Central memory CD8-positive, alpha-beta T cell (primary cell): ENCODE measurements around the gene IQCK.

Source experiments
- ATAC-seq: fragments of 150-1000 bp; cut with Tn5 transposase; replicated peaks from 2 replicates; pipeline ENCODE4 v1.10.0; 2022; ENCODE audit warnings: mild to moderate bottlenecking, moderate FRiP score, moderate number of reproducible peaks; ENCODE audit not compliant: poor library complexity, severe bottlenecking; ENCODE audit errors: extremely low read depth
- DNase-seq, 2 donors: peaks; one replicate each; pipeline ENCODE4 v3.0.0; 2021; ENCODE audit warnings: low spot score in 2 of 2
- H3K27ac Mint-ChIP-seq: one replicate; pipeline ENCODE4 v1.8.0; 2022; ENCODE audit warnings: low read depth, mild to moderate bottlenecking, moderate library complexity, mixed read lengths
- H3K27me3 Mint-ChIP-seq: one replicate; pipeline ENCODE4 v1.8.0; 2022; ENCODE audit warnings: mixed read lengths
- H3K36me3 Mint-ChIP-seq: one replicate; pipeline ENCODE4 v1.8.0; 2022; ENCODE audit warnings: mild to moderate bottlenecking, moderate library complexity, mixed read lengths; ENCODE audit not compliant: insufficient read depth
- H3K4me1 Mint-ChIP-seq: one replicate; pipeline ENCODE4 v1.8.0; 2022; ENCODE audit warnings: mixed read lengths
- H3K4me3 Mint-ChIP-seq: one replicate; pipeline ENCODE4 v1.8.0; 2022; ENCODE audit warnings: mild to moderate bottlenecking, moderate library complexity, mixed read lengths
- H3K9me3 Mint-ChIP-seq: one replicate; pipeline ENCODE4 v1.8.0; 2022; ENCODE audit warnings: mixed read lengths

Gene IQCK

DNA sequence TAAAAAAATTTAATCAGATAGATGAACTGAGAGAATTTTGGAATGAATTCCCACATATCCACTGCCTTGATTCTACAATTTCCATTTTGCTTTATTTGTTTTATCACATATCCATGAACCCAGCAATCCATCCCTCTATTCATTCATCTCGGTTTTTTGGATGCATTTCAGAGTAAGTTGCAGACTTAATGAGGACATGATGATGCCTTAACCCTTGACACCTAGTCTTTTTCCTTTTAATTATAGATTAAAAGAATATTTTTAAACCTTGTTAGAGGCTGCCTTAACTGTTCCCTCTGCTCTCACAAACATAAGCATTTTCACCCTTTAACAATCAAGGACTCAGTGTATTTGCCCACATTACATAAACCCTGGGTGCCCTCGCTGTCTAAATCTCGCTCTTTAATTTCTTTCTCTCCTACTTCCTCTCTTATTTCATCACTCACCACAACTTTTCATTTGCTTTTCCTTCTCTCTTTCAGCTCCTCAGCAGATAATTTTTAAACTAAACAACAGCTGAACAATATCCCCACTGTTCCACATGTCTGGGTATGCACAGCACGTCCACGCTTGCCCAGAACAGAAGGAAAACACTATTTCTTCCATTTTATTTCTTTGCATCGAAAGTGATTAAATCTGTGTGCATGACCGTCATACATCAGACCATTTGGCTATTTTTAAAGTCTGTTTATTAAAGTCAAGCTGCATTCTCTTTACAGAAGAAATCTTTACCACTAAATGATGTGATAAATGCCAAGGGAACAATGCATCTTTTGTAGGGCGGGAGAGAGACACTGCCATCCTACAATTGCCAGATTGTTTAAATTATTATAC, 39.9 kb downstream of the IQCK start:
- Mint-ChIP-seq H3K4me3 (no peak overlapping the region), H3K27me3 (no peaks in the 10 kb centered on the region), H3K4me1 (no peaks in the 10 kb centered on the region), H3K9me3 (no peaks in the 10 kb centered on the region), H3K27ac (no peak overlapping the region), H3K36me3 (peaks cover 1% of the 10 kb centered on the region)
- no peak for DNase-seq
- no peak for ATAC-seq

DNA sequence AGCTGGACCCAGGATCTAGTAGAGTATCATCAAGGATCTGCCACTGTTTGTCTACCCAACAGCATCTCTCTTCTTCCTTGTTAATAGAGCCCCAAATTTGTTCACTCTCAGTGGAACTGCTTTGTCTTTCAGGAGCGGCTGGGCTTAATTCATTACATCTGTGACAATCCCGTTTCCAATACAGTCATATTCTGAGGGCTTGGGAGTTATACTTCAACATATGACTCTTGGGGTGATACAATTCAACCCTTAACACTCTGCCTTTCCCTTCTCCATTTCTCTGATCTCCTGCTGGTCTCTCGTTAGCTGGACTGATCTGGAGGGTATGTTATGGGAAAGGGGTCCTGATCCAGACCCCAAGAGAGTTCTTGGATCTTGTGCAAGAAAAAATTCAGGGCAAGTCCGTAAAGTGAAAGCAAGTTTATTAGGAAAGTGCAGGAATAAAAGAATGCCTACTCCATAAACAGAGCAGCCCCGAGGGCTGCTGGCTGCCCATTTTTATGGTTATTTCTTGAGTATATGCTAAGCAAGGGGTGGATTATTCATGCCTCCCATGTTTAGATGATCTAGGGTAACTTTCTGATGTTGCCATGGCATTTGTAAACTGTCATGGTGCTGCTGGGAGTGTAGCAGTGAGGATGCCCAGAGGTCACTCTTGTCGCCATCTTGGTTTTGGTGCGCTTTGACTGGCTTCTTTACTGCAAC, 42.4 kb downstream of the IQCK start:
- H3K4me1 Mint-ChIP-seq, result no peaks in the 10 kb centered on the region
- peaks cover 1% of the 10 kb centered on the region for H3K36me3 Mint-ChIP-seq
- no peaks in the 10 kb centered on the region for H3K9me3 Mint-ChIP-seq
- H3K27ac Mint-ChIP-seq, result no peak overlapping the region
- DNase-seq (no peak), ATAC-seq (no peak)
- H3K4me3 Mint-ChIP-seq, result no peak overlapping the region
- H3K27me3 Mint-ChIP-seq, result no peaks in the 10 kb centered on the region

DNA sequence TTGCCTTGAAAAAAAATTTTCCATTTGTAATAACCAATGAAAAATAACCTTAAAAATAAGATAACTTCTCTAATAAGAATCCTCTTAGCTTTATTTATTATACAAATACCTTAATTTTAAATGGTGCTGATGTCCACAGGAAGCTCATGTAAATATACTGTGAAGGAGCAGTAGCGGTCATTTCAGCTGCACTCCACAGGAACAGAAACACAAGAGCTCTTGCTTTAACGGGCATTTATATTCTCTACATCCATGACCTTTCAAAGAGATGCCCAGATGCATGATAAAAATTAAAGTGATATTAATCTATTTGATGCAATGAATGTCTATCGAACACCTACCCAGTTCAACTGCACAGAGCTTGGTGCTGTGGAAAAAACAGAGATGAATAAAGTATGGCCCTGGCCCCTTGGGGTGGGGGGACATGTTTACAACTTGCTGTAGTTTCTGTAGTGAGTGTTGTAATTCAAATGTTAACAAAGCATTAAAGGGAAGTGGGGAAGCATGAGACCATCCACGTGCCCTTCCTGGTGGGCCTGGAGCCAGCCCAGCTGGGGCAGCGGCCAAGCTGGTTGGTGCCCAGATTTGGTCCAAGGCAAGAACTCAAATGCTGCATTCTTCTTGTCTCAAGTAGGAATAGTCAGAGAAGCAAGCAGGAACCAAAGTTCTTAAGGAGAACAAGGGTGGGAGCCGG, 47.9 kb downstream of the IQCK start:
- Mint-ChIP-seq H3K4me1 (no peaks in the 10 kb centered on the region), H3K4me3 (no peak overlapping the region), H3K36me3 (no peaks in the 10 kb centered on the region), H3K9me3 (peaks cover 14% of the 10 kb centered on the region), H3K27me3 (no peaks in the 10 kb centered on the region), H3K27ac (no peak overlapping the region)
- ATAC-seq (no peak), DNase-seq (no peak)

DNA sequence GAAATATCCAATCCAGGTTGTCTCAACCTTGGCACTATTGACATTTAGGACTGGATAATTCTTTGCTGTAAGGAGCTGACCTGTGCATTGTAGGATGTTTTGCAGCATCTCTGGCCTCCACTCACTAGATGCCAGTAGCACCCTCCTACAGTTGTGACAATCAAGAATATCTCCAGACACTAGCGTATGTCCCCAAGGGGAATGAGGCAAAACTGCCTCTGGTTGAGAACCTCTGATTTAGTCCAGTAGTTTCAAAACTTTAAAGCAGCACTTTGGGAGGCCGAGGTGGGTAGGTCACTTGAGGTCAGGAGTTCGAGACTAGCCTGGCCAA, 48.4 kb downstream of the IQCK start:
- H3K9me3 Mint-ChIP-seq, result peaks cover 14% of the 10 kb centered on the region
- no peaks in the 10 kb centered on the region for H3K36me3 Mint-ChIP-seq
- H3K4me3 Mint-ChIP-seq, result no peak overlapping the region
- ATAC-seq (no peak), DNase-seq (no peak)
- no peaks in the 10 kb centered on the region for H3K27me3 Mint-ChIP-seq
- no peaks in the 10 kb centered on the region for H3K4me1 Mint-ChIP-seq
- H3K27ac Mint-ChIP-seq, result no peak overlapping the region

DNA sequence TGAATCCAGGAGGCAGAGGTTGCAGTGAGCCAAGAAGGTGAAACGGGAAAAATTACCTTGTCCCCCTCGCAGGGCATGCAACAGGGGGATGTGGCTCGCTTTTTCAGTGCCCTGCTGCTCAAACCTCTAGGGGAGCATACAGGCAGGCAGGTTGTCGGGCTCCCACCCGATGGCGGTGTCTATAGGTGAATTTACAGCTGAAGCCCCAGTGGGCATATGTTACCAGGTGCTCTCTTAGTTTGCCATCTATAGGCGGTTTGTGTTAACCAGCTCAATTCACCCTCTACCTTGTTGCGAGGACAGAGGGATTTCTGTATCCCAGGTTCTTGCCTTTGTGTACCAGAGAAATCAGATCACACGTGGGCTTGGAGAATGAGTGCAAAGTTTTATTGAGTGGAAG, 48.9 kb downstream of the IQCK start:
- no peaks in the 10 kb centered on the region for H3K36me3 Mint-ChIP-seq
- H3K4me1 Mint-ChIP-seq, result no peaks in the 10 kb centered on the region
- ATAC-seq (no peak), DNase-seq (no peak)
- H3K9me3 Mint-ChIP-seq, result peaks cover 14% of the 10 kb centered on the region
- H3K27me3 Mint-ChIP-seq, result no peaks in the 10 kb centered on the region
- no peak overlapping the region for H3K27ac Mint-ChIP-seq
- H3K4me3 Mint-ChIP-seq, result no peak overlapping the region

DNA sequence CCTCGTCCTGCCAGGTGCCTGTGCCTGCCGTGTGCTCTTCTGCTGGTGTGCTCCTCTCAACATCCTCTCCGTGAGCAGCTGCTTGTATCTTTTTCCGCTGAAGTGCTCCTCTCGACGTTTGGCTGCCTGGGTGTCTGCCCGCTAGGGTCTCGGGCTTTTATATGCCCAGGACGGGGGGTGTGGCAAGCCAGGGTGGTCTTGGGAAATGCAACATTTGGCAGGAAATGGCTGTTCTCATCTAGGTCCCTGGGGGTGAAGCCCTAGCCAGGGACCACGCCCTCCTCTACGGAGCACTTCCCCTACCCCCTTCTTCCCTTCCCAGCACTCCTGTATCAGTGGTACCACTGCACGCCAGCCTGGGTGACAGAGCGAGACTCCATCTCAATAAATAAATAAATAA, 49.4 kb downstream of the IQCK start:
- ATAC-seq, result no peak
- Mint-ChIP-seq H3K27ac (no peak overlapping the region), H3K27me3 (no peaks in the 10 kb centered on the region)

DNA sequence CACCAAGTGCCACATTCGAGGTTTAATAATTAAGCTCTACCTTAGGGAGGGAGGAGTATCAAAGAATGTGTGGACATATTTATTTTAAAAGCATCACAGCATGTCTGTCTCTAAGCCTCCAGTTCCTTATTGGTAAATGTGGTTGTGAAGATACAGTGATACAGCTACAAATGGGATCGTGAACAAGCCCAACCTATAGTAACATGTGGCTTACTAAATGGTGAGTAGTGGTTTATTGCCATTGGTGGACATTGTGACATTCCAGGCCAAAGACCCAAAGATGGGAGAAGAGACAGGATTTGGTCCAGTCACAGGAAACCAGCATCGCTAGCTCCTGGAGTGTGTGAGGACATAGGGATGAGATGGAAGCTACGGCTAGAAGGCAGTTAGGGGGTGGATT, 51.2 kb downstream of the IQCK start:
- Mint-ChIP-seq H3K4me1 (no peaks in the 10 kb centered on the region), H3K4me3 (no peak overlapping the region), H3K36me3 (no peaks in the 10 kb centered on the region), H3K27ac (no peak overlapping the region), H3K27me3 (no peaks in the 10 kb centered on the region), H3K9me3 (peaks cover 14% of the 10 kb centered on the region)
- DNase-seq, result no peak
- ATAC-seq, result no peak

More for the DNA sequence above, 49.4 kb downstream of the IQCK start:
- DNase-seq, result no peak
- Mint-ChIP-seq H3K4me3 (no peak overlapping the region), H3K4me1 (no peaks in the 10 kb centered on the region), H3K9me3 (peaks cover 14% of the 10 kb centered on the region), H3K36me3 (no peaks in the 10 kb centered on the region)

DNA sequence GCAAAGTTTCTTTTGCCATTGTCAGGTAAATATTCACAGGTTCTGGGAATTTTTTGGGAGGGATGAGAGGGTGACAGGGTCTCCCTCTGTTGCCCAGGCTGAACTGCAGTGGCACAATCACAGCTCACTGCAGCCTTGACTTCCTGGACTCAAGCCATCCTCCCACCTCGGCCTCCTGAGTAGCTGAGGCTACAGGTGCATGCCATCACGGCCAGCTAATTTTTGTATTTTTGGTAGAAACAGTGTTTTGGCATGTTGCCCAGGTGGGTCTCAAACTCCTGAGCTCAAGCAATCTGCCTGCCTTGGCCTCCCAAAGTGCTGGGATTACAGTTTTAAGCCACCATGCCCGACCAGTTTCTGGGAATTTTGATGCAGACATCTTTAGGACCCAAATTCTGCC, 53.0 kb downstream of the IQCK start:
- no peaks in the 10 kb centered on the region for H3K4me1 Mint-ChIP-seq
- H3K27ac Mint-ChIP-seq, result no peak overlapping the region
- no peak for ATAC-seq
- no peaks in the 10 kb centered on the region for H3K27me3 Mint-ChIP-seq
- no peaks in the 10 kb centered on the region for H3K36me3 Mint-ChIP-seq
- no peak for DNase-seq
- peaks cover 14% of the 10 kb centered on the region for H3K9me3 Mint-ChIP-seq
- H3K4me3 Mint-ChIP-seq, result no peak overlapping the region

DNA sequence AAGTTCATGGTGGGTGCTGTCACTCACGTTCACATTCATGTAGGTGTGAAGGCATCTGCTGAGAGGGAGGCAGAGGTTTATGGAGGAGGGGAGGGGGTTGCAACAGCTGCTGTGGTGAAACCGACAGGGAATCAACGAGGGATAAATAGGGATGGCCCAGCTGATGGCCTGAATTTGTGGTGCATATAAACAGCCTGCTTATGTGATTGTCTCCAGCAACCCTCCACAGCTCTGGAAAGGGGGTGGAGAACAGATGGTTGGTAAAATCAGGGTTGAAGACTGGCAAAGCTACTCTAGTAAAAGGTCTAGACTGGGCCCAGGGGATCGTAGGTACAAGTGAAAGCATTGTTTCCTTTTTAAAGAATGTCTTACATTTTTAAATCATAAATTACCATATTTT, 53.7 kb downstream of the IQCK start:
- DNase-seq, result no peak
- no peak for ATAC-seq
- no peaks in the 10 kb centered on the region for H3K36me3 Mint-ChIP-seq
- H3K9me3 Mint-ChIP-seq, result peaks cover 14% of the 10 kb centered on the region
- no peak overlapping the region for H3K4me3 Mint-ChIP-seq
- no peaks in the 10 kb centered on the region for H3K4me1 Mint-ChIP-seq
- no peaks in the 10 kb centered on the region for H3K27me3 Mint-ChIP-seq
- no peak overlapping the region for H3K27ac Mint-ChIP-seq

DNA sequence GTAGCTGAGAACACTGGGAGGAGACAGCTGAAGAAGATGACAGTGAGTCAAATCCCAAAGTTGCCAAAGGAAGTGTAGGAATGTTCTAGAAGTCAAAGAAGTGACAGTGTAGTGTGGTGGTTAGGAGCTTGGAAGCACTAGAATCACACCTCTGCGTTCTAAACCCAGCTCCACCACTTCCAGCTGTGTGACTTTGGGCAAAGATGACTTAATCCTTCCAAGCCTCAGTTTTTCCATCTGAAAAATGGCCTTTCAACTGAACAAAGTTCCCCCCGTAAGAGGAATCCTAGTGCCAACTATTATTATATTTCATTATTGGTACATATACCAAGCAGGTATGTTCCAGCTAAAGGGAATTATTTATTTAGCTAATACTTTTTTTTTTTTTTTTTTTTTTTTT, 56.0 kb downstream of the IQCK start:
- no peaks in the 10 kb centered on the region for H3K27me3 Mint-ChIP-seq
- ATAC-seq (no peak), DNase-seq (no peak)
- no peak overlapping the region for H3K4me3 Mint-ChIP-seq
- H3K9me3 Mint-ChIP-seq, result peaks cover 9% of the 10 kb centered on the region
- H3K36me3 Mint-ChIP-seq, result no peaks in the 10 kb centered on the region
- H3K4me1 Mint-ChIP-seq, result no peaks in the 10 kb centered on the region
- no peak overlapping the region for H3K27ac Mint-ChIP-seq

DNA sequence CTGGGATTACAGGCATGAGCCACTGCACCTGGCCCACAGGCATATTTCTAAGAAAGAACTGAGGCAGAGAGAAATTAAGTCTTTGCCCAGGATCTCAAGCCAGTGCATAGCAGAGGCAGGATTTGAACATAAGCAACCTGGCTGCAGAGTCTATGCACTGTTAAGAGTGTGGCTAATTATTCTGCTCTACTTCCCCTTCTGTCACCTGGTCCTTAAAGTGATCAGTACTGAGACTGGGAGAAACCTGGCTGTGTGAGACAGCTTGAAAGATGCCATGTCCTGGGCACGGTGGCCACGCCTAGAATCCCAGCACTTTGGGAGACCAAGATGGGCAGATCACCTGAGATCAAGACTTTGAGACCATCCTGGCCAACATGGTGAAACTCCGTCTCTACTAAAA, 58.1 kb downstream of the IQCK start:
- Mint-ChIP-seq H3K27ac (no peak overlapping the region), H3K4me1 (no peaks in the 10 kb centered on the region), H3K4me3 (no peak overlapping the region), H3K9me3 (no peaks in the 10 kb centered on the region), H3K36me3 (no peaks in the 10 kb centered on the region), H3K27me3 (no peaks in the 10 kb centered on the region)
- DNase-seq (no peak), ATAC-seq (no peak)

DNA sequence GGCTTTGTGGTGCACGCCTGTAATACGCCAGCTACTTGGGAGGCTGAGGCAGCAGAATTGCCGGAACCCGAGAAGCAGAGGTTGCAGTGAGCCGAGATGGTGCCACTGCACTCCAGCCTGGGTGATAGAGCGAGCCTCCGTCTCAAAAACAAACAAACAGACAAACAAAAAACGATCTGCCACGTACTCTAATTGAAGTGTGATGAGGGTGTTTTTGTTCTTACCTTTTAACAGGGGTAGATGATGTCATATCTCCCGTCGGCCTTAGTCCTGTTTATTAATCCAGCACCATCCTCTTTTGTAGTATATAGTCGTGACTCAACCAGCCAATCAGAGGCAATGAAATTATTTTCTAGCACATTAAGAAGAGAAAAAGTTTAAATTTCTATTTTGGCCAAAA, 58.5 kb downstream of the IQCK start:
- no peak for ATAC-seq
- H3K27ac Mint-ChIP-seq, result no peak overlapping the region
- no peak for DNase-seq
- no peaks in the 10 kb centered on the region for H3K9me3 Mint-ChIP-seq
- no peak overlapping the region for H3K4me3 Mint-ChIP-seq
- no peaks in the 10 kb centered on the region for H3K4me1 Mint-ChIP-seq
- H3K27me3 Mint-ChIP-seq, result no peaks in the 10 kb centered on the region
- H3K36me3 Mint-ChIP-seq, result no peaks in the 10 kb centered on the region

DNA sequence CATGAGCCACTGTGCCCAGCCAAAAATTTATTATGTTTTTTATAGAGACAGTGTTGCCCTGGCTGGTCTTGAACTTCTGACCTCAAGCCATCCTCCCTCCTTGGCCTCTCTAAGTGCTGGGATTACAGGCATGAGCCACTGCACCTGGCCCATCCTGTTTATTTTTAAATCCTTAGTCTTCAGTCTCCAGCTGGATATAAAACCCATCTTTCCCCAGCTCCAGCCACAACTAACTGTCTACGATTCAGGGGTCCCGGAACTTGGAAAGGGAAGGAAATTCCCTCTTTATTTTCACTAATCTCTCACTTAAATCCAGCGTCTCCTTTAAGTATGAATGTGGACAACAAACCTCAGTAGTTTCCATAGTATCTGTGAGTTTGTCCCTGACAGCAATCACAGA, 62.2 kb downstream of the IQCK start:
- no peak for DNase-seq
- no peak overlapping the region for H3K27ac Mint-ChIP-seq
- H3K4me3 Mint-ChIP-seq, result no peak overlapping the region
- H3K4me1 Mint-ChIP-seq, result no peaks in the 10 kb centered on the region
- ATAC-seq, result no peak
- no peaks in the 10 kb centered on the region for H3K9me3 Mint-ChIP-seq
- H3K27me3 Mint-ChIP-seq, result no peaks in the 10 kb centered on the region
- no peaks in the 10 kb centered on the region for H3K36me3 Mint-ChIP-seq
